ENCODE data around the gene BLOC1S2.

GRCh38 chr10:100306861-100307260, 20.4 kb upstream of the BLOC1S2 start:
- TF ChIP-seq CTCF (IDR thresholded peaks at IDR 0.05) (no peak), EP300 (IDR thresholded peaks at IDR 0.05) (no peak), POLR2AphosphoS5 (IDR thresholded peaks at IDR 0.05) (no peak)

All from upper lobe of left lung (tissue), 4 donors.